Activated CD4-positive, alpha-beta T cell treated with anti-CD3 and anti-CD28 coated beads, Interleukin-2, amount 10 ng/mL, durations not matched to agents 7 days and 5 days (primary cell): ENCODE results near the gene CAMSAP3. TPM values are rescaled to one million over a fixed set of nuclear protein-coding genes. Genes with fewer than 3 reads are reported as not detected.

Experiments used
- CTCF ChIA-PET: fragments of 350-600 bp; sonication (Branson Sonifier 250); formaldehyde crosslinking; loops from one replicate; lab custom pipeline; 2021; ENCODE audit warnings: antibody characterized with exemption; lab: Charles Lee
- POLR2A ChIA-PET: fragments of 350-600 bp; sonication (Branson Sonifier 250); formaldehyde crosslinking; loops from one replicate; lab custom pipeline; 2021; ENCODE audit warnings: antibody characterized with exemption; lab: Charles Lee
- DNase-seq: peaks from one replicate; pipeline ENCODE4 v3.0.0-alpha.2; 2020
- H3K27ac Mint-ChIP-seq: one replicate; pipeline ENCODE4 v1.8.0; 2021; ENCODE audit warnings: mild to moderate bottlenecking, moderate library complexity, mixed read lengths
- H3K27me3 Mint-ChIP-seq: one replicate; pipeline ENCODE4 v1.8.0; 2021; ENCODE audit warnings: mixed read lengths
- H3K36me3 Mint-ChIP-seq: one replicate; pipeline ENCODE4 v1.8.0; 2021; ENCODE audit warnings: low read depth, mixed read lengths
- H3K4me1 Mint-ChIP-seq: one replicate; pipeline ENCODE4 v1.8.0; 2021; ENCODE audit warnings: mixed read lengths
- H3K4me3 Mint-ChIP-seq: one replicate; pipeline ENCODE4 v1.8.0; 2021; ENCODE audit warnings: mild to moderate bottlenecking, moderate library complexity, mixed read lengths
- H3K9me3 Mint-ChIP-seq: one replicate; pipeline ENCODE4 v1.8.0; 2021; ENCODE audit warnings: mixed read lengths
- total RNA-seq, 2 experiments: library from RNA; stranded (reverse); gene quantifications; one replicate each; pipeline ENCODE4 v1.2.3, GENCODE V29; 2021

CAMSAP3 gene
- total RNA-seq, 2 experiments from 2014 or later = 0.21 to 0.57 TPM

GRCh38 chr19:7620442-7621412, 25.1 kb downstream of the CAMSAP3 start:
- Mint-ChIP-seq H3K4me1 (no peaks in the 10 kb centered on the region), H3K36me3 (peaks cover 20% of the 10 kb centered on the region), H3K27ac (no peak overlapping the region), H3K27me3 (no peaks in the 10 kb centered on the region), H3K4me3 (no peak overlapping the region), H3K9me3 (no peaks in the 10 kb centered on the region)
- ChIA-PET CTCF (no interaction called here), POLR2A (no interaction called here)
- no peak for DNase-seq

DNA sequence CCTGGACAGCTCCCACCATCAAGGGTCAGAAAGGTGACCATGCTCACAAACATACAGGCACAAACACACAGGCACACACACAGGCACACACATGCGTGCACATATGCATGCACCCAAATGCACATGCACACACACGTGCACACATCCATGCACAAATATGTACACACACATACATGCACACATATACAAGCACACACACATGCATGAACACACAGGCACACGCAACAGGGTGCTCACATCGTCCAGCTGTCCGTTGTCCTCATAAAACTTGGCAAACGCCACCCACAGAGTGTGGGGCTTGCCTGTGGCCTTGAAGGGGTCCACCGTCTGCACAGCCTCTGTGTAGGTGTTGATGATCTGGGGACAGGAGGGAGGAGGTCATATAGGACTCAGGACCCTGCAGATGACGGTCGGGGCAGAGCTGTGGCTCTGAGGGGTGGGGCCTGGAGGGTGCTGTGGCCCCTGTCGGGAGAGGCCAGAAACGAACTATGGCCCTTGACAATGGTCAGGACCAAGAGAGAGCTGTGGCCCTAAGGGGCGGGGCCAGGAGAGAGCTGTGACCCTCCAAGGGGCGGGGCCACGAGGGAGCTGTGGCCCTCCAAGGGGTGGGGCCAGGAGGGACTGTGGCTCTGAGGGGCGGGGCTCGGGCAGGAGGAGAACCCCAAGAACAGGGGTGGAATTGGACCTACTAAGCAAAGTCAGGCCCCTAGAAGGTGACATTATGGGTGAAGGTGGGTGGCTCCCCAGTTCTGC, 27.4 kb downstream of the CAMSAP3 start:
- no peak overlapping the region for H3K4me3 Mint-ChIP-seq
- H3K27me3 Mint-ChIP-seq = no peaks in the 10 kb centered on the region
- ChIA-PET POLR2A (interaction anchor here (0.6 kb wide), 1 partner anchor 18 kb away, joined by 3 read pairs; no protein-coding TSS in a partner anchor), CTCF (interaction anchor here (0.6 kb wide), 1 partner anchor 87 kb away, joined by 4 read pairs; no protein-coding TSS in a partner anchor)
- peaks cover 23% of the 10 kb centered on the region for H3K36me3 Mint-ChIP-seq
- DNase-seq = no peak
- no peaks in the 10 kb centered on the region for H3K9me3 Mint-ChIP-seq
- H3K27ac Mint-ChIP-seq = no peak overlapping the region
- peaks cover 5% of the 10 kb centered on the region for H3K4me1 Mint-ChIP-seq

DNA sequence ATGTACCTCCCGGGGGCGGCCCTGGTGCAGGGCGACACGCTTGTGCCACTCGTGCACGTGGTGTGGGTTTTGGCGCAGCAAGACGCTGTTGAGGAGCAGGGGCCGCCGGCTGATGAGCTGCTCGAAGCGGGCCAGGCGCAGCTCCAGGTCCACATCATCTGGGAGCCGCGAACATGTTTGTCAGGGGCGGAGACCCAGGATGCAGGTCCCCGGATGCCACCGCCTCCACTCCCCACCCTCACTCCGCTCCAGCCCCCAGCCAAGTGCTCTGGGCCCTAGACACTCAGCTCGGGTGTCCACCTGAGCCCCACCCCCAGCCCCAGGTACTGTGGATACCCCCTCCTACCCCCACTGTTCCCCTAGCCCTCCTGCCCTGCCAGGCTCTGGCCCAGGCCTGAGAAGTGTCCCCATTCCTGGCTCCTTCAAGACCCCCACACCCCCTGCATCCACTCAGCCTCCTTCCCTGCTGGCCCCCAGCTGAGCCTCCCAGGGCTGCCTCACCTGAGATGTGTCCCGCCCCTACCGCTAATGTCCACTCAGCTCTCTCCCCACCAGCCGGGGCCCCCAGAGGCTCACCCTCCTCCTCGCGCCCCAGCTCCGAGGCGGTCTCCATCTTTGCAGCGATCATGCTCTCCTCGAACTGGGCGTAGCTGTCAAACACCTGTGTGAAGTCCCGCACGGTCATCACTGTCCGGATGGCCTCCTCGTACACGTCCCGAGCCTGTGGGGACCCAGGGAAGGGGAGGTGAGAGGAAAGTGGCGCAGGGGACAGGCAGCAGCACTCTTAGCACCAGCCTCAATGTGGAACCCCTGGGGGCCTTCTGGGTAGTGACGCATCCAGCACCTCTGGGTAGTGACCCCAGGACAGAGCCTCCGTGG, 28.3 kb downstream of the CAMSAP3 start:
- peaks cover 17% of the 10 kb centered on the region for H3K36me3 Mint-ChIP-seq
- ChIA-PET POLR2A (no interaction called here), CTCF (interaction anchor here (0.6 to 1.0 kb wide), 4 partner anchors 15 to 87 kb away, joined by 3 to 4 read pairs (median 3); no protein-coding TSS in a partner anchor)
- no peak for DNase-seq
- H3K27me3 Mint-ChIP-seq = no peaks in the 10 kb centered on the region
- no peak overlapping the region for H3K27ac Mint-ChIP-seq
- no peaks in the 10 kb centered on the region for H3K9me3 Mint-ChIP-seq
- peaks cover 13% of the 10 kb centered on the region for H3K4me1 Mint-ChIP-seq
- no peak overlapping the region for H3K4me3 Mint-ChIP-seq

- Mint-ChIP-seq H3K4me3 (no peak overlapping the region), H3K27me3 (no peaks in the 10 kb centered on the region), H3K4me1 (peaks cover 22% of the 10 kb centered on the region), H3K9me3 (no peaks in the 10 kb centered on the region), H3K27ac (no peak overlapping the region), H3K36me3 (peaks cover 22% of the 10 kb centered on the region)
- ChIA-PET CTCF (interaction anchor here (0.9 to 1.0 kb wide), 3 partner anchors 16 to 19 kb away, joined by 3 to 4 read pairs (median 3); no protein-coding TSS in a partner anchor), POLR2A (no interaction called here)
- no peak for DNase-seq
Observed at GRCh38 chr19:7624810-7625209, 29.1 kb downstream of the CAMSAP3 start.

GRCh38 chr19:7625763-7626372, 30.2 kb downstream of the CAMSAP3 start:
- no peaks in the 10 kb centered on the region for H3K9me3 Mint-ChIP-seq
- peaks cover 30% of the 10 kb centered on the region for H3K4me1 Mint-ChIP-seq
- H3K36me3 Mint-ChIP-seq = peaks cover 22% of the 10 kb centered on the region
- H3K27ac Mint-ChIP-seq = no peak overlapping the region
- CTCF ChIA-PET = no interaction called here
- no peaks in the 10 kb centered on the region for H3K27me3 Mint-ChIP-seq
- no peak overlapping the region for H3K4me3 Mint-ChIP-seq
- DNase-seq = no peak
- POLR2A ChIA-PET = no interaction called here

DNA sequence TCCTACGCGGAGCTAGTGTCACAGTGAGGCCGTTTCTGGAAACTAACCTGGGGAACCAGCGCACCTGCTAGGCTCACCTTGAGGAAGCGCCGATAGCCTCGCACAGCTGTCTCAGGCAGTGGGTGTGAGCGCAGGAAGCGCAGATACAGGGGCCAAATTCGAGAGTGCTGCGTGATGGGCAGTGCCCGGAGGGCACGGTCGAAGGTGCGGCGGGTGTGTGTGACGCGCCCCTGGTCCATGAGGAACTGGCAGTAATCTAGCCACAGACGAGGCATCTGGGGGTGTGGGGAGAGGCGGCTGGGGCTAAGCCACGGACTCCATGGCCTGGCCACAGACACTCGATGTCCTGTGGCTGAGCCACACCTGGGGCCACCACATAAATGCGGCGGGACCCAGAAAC, 31.5 kb downstream of the CAMSAP3 start:
- Mint-ChIP-seq H3K9me3 (no peaks in the 10 kb centered on the region), H3K27me3 (no peaks in the 10 kb centered on the region), H3K4me1 (peaks cover 34% of the 10 kb centered on the region)

GRCh38 chr19:7628589-7629311, 33.1 kb downstream of the CAMSAP3 start:
- H3K4me1 Mint-ChIP-seq = peaks cover 34% of the 10 kb centered on the region
- POLR2A ChIA-PET = interaction anchor here (1.0 kb wide), 1 partner anchor 234 kb away, joined by 3 read pairs; no protein-coding TSS in a partner anchor
- H3K27ac Mint-ChIP-seq = peak overlapping the region; percentile 99
- H3K27me3 Mint-ChIP-seq = no peaks in the 10 kb centered on the region
- peak overlapping the region; percentile 90 for H3K4me3 Mint-ChIP-seq
- no peak for DNase-seq
- no peaks in the 10 kb centered on the region for H3K9me3 Mint-ChIP-seq
- CTCF ChIA-PET = interaction anchor here (1.1 to 1.8 kb wide), 4 partner anchors 23 to 171 kb away, joined by 3 to 6 read pairs (median 4); no protein-coding TSS in a partner anchor
- H3K36me3 Mint-ChIP-seq = peaks cover 10% of the 10 kb centered on the region

More for the DNA sequence above, 31.5 kb downstream of the CAMSAP3 start:
- H3K4me3 Mint-ChIP-seq = peak overlapping the region; percentile 90
- no peak for DNase-seq
- no peak overlapping the region for H3K27ac Mint-ChIP-seq
- ChIA-PET CTCF (no interaction called here), POLR2A (no interaction called here)
- peaks cover 16% of the 10 kb centered on the region for H3K36me3 Mint-ChIP-seq

DNA sequence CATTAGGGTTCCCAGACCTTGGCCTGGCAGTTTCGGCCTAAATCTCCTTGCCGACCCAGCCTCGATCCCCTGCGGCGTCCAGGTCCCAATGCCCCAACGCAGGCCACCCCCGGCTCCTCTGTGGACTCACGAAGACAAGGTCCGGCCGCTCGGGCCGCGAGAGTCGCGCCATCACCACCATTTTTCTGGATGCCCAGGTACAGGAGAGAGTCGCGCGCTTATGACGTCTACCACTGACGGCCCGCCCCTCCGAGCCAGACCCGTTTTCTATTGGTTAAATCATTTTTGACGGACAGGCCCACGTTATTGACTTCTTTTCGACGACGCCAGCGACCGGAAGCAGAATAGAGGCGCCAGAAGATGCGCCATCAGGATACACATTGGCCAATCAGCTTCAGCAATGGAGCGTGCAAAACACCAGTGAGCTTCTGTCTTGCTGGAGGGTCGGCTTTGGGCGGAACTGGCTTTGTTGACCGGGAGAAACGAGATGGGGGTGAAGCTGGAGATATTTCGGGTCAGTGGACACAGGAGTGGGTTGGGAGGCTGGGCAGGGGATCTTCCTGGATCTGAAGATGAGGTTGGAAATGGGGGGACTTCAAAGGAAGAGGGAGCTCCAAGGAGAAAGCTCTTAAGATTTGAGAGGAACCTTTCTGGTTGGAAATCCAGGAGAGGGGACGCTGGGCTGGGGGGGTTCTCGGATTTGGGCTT, 33.8 kb downstream of the CAMSAP3 start, which contains the start of the genes PET100 and XAB2:
Gene PET100, plus strand, starts transcription at position 447 of the 708 bp plus-strand sequence. Its CDS starts 41 bp downstream, at position 488.
Gene XAB2, minus strand, starts transcription at position 199 of the 708 bp plus-strand sequence. Its CDS starts 18 bp downstream, at position 181.
- ChIA-PET POLR2A (interaction anchor here (0.6 to 1.0 kb wide), 2 partner anchors 233 to 1598 kb away, joined by 3 read pairs; no protein-coding TSS in a partner anchor), CTCF (interaction anchor here (0.6 to 1.8 kb wide), 7 partner anchors 19 to 170 kb away, joined by 3 to 6 read pairs (median 3); no protein-coding TSS in a partner anchor)
- Mint-ChIP-seq H3K9me3 (no peaks in the 10 kb centered on the region), H3K4me1 (peaks cover 34% of the 10 kb centered on the region), H3K27ac (peak within 1 kb of the TSS; percentile 99), H3K27me3 (no peaks in the 10 kb centered on the region), H3K36me3 (peaks cover 10% of the 10 kb centered on the region), H3K4me3 (peak within 1 kb of the TSS; percentile 90)
- DNase-seq = peak; percentile 98

- DNase-seq = no peak
- peak overlapping the region; percentile 64 for H3K27ac Mint-ChIP-seq
- CTCF ChIA-PET = no interaction called here
- no peaks in the 10 kb centered on the region for H3K27me3 Mint-ChIP-seq
- POLR2A ChIA-PET = no interaction called here
- no peaks in the 10 kb centered on the region for H3K9me3 Mint-ChIP-seq
- peaks cover 45% of the 10 kb centered on the region for H3K4me1 Mint-ChIP-seq
- peaks cover 10% of the 10 kb centered on the region for H3K36me3 Mint-ChIP-seq
- H3K4me3 Mint-ChIP-seq = peak overlapping the region; percentile 35
Observed at GRCh38 chr19:7631577-7631976, 35.9 kb downstream of the CAMSAP3 start.

DNA sequence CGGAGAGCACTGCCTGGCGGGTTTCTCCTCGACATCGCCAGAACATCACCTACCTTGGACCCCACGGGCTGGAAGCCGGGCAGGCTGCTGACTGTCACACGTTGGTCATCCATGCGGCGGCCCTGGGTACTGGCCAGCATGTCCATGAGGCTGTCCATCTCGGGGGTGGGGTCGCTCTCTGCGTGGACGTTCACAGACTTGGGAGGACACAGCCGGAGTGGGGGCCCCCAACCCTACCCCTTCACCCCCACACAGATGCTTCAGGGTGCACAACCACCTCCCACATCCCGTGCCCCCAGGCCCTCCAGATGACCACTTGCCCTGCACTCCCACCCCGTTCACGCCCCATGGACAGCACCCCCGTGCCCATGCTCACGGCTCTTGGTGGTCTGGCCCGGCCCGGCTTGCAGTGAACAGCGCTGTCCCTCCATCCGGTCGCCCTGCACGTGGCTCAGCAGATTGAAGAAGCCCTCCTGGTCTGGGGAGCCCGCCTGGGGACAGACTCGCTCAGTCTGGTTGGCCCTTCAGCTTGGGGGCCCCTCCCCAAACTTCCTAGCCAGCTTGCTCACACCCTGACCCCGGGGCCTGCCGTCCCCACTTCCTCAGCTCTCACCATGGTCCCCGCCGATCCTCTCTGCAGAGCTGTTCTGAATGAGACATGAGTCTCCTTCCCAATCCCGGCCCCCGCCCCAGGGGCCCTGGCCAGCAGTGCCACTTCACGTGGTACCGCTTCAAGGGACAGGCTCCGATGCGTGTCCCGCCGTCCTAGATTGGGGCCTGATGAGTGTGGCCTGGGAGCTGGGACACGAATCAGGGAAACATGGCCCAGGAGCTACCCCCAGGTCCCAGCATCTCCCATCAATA, 36.9 kb downstream of the CAMSAP3 start:
- Mint-ChIP-seq H3K9me3 (no peaks in the 10 kb centered on the region), H3K36me3 (peaks cover 5% of the 10 kb centered on the region), H3K4me3 (no peak overlapping the region), H3K27ac (no peak overlapping the region), H3K4me1 (peaks cover 47% of the 10 kb centered on the region), H3K27me3 (no peaks in the 10 kb centered on the region)
- ChIA-PET CTCF (interaction anchor here (0.9 to 1.2 kb wide), 3 partner anchors 18 to 24 kb away, joined by 3 to 5 read pairs (median 4); no protein-coding TSS in a partner anchor), POLR2A (no interaction called here)
- no peak for DNase-seq
